ENCODE data around the gene SLC15A4.

DNA sequence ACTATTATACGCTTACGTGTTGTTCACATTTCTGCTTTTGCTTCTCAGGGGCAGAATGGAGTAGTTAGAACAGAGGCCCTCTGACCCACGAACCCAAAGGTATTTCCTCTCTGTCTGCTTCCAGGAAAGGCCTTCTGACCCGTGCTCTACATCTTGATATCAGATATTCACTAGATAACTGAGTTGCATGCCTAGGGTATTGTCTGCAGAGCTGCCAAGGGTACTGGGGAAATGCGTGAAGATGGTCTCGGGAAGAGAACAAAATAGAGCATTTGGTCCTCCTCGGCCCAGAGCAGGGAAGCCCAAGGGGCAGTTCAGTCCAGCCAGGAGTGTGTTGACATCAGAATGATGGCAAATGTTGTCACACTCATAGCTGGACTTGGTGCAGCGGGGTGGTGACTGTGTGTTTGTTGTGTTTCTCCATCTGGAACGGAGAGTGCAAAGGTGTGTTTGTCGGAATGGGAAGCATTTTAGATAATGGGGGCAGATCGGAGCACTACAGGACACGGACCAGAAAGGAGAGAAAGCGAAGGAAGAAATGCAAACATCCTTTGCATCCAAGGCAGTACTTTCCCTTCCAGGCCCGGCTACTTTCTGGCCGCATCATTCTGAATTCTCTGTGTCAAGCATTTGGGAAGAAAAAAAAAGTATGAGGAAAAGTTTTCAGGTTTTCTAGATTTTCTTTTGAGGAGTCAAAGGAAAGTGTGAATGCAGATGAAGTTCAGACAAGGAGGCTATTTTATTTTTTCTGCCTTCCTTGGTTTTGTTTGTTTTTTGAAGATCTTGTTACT, 37.7 kb upstream of the SLC15A4 start:
- TF ChIP-seq POLR2A (IDR thresholded peaks at IDR 0.05; ENCODE audit: low read length) (no peak), GATA1 (IDR thresholded peaks at IDR 0.05; ENCODE audit: low read depth, low read length) (no peak)
